Neural crest cell (in vitro differentiated cells): ENCODE measurements around the gene PSMC6. TPM values are rescaled to one million over a fixed set of nuclear protein-coding genes. Genes with fewer than 3 reads are reported as not detected.
"Not testable (repeated sequence)": the region's sequence is repeated elsewhere in the genome, so short reads cannot be mapped to it uniquely, and the experiment has no call there.

Source experiments
- DNase-seq: peaks from one replicate; pipeline ENCODE4 v3.0.0; 2021; ENCODE audit warnings: low read depth, mixed read lengths, low spot score
- H3K27ac Mint-ChIP-seq: one replicate; pipeline ENCODE4 v1.8.0; 2021; ENCODE audit warnings: mild to moderate bottlenecking, mixed read lengths; ENCODE audit not compliant: unreplicated experiment
- H3K27me3 Mint-ChIP-seq: 2 replicates; pipeline ENCODE4 v1.8.0; 2021; ENCODE audit warnings: low read depth, mild to moderate bottlenecking, mixed read lengths
- H3K36me3 Mint-ChIP-seq: 2 replicates; pipeline ENCODE4 v1.8.0; 2021; ENCODE audit warnings: low read depth, mild to moderate bottlenecking, mixed read lengths
- H3K4me1 Mint-ChIP-seq: 2 replicates; pipeline ENCODE4 v1.8.0; 2021; ENCODE audit warnings: mixed read lengths
- H3K4me3 Mint-ChIP-seq: one replicate; pipeline ENCODE4 v1.8.0; 2021; ENCODE audit warnings: mild to moderate bottlenecking, mixed read lengths
- H3K9me3 Mint-ChIP-seq: 2 replicates; pipeline ENCODE4 v1.8.0; 2021; ENCODE audit warnings: mixed read lengths
- total RNA-seq: library from RNA; stranded (reverse); gene quantifications from 2 replicates; pipeline ENCODE4 v1.2.1, GENCODE V29; 2021
- TF ChIP-seq, protein P1 (sequence below): fragments of 200-600 bp; sonication (generic); conservative IDR thresholded peaks from 2 replicates; pipeline ENCODE4 v1.5.0; 2021; ENCODE audit warnings: antibody characterized with exemption, mild to moderate bottlenecking

The PSMC6 gene
- total RNA-seq, 1 donor from 2014 or later, result 109 TPM

DNA sequence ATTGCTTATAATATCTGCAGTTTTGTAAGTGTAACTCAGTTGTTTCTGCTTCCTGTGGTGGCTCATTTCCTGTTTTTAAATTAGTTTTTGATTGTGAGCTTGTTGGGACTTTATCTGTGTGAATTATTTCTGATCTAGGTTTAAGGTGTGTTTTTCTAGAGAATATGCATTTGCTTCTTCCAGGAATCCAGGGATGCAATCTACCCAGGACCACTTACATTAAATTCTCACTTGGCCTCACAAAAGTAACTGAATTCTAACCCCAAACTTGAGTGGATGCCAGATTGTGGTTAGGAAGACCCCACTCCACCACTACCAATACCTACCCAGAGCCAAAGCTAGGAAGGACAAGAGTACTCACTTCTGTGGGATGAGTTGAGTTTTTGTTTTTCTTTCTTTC lies 34.9 kb downstream of the PSMC6 start:
- H3K27me3 Mint-ChIP-seq, result no peaks in the 10 kb centered on the region
- no peaks in the 10 kb centered on the region for H3K9me3 Mint-ChIP-seq
- H3K4me3 Mint-ChIP-seq, result no peak overlapping the region
- no peaks in the 10 kb centered on the region for H3K4me1 Mint-ChIP-seq
- no peak for DNase-seq
- TF ChIP-seq, protein P1, sequence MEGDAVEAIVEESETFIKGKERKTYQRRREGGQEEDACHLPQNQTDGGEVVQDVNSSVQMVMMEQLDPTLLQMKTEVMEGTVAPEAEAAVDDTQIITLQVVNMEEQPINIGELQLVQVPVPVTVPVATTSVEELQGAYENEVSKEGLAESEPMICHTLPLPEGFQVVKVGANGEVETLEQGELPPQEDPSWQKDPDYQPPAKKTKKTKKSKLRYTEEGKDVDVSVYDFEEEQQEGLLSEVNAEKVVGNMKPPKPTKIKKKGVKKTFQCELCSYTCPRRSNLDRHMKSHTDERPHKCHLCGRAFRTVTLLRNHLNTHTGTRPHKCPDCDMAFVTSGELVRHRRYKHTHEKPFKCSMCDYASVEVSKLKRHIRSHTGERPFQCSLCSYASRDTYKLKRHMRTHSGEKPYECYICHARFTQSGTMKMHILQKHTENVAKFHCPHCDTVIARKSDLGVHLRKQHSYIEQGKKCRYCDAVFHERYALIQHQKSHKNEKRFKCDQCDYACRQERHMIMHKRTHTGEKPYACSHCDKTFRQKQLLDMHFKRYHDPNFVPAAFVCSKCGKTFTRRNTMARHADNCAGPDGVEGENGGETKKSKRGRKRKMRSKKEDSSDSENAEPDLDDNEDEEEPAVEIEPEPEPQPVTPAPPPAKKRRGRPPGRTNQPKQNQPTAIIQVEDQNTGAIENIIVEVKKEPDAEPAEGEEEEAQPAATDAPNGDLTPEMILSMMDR, result no peak
- peaks cover 3% of the 10 kb centered on the region for H3K36me3 Mint-ChIP-seq
- no peak overlapping the region for H3K27ac Mint-ChIP-seq

DNA sequence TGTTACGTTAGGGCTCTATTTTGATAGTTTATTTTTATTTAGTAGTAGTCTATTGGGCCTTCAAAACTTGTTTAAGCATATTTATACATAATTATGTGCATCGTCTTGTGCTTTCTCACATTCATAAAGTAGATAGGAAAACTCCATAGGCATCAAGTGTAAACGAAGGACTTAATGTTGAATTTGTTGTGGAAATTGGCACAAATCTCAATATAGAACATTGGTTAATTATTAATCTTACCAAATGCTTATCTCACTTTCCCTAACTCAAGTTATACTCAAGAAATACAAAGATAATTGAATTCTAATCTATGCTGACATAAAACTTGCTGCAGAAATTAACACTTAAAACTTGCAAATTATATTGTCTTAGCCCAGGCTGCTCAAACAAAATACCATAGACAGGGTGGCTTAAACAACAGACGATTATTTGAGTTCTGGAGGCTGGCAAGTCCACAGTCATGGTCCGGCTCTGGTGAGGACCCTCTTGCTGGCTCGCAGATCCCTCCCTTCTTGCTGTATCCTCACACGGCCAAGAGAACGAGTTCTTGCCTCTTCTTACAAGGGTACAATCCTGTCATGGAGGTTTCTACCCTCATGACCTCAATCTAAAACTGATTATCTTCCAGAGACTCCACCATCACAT lies 41.8 kb downstream of the PSMC6 start:
- Mint-ChIP-seq H3K36me3 (peaks cover 3% of the 10 kb centered on the region), H3K4me3 (no peak overlapping the region), H3K4me1 (no peaks in the 10 kb centered on the region), H3K27ac (no peak overlapping the region), H3K9me3 (no peaks in the 10 kb centered on the region), H3K27me3 (no peaks in the 10 kb centered on the region)
- TF ChIP-seq, protein P1, result no peak
- no peak for DNase-seq

DNA sequence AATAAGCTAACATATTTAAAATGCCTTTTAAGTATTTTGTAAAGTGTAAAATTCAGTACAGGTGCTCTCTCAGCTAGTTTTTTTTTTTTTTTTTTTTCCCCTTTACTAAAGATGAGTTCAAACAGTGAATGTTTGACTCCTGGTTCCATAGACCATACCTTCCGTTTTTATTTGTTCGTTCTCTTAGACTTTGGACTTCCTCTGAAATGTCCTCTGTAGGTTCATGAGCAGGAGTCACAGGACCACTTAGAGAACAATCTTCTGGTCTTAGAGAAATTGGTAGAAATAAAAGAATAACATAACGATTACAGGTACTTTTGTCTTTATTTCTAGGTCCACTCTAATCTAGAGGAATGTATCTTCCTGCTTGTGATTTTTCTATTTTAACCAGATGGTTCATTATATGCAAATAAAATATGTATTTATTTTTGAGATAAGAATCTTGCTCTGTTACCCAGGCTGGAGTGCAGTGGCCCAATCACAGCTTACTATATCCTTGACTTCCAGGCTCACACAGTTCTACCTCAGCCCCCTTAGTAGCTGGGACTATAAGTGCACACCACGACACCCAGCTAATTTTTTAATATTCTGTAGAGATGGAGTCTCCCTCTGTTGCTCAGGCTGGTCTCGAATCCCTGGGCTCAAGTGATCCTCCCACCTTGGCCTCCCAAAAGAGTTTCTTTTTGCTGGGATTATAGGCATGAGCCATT lies 48.8 kb downstream of the PSMC6 start:
- TF ChIP-seq, protein P1, result no peak
- no peaks in the 10 kb centered on the region for H3K9me3 Mint-ChIP-seq

DNA sequence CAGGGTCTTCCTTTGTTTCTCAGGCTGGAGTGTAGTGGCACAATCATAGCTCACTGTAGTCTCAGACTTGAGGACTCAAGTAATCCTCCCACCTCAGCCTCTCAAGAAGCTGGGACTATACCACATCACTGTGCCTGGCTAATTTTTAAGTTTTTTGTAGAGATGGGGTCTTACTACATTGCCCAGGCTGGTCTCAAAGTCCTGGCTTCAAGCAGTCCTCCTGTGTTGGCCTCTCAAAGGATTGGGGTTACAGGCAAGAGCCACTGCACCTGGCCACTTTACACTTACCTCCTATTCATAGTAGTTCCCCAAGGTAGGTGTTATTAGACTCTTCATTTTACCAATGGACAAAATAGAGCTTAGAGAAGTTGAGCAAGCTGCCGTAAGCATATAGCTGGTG lies 52.1 kb downstream of the PSMC6 start:
- Mint-ChIP-seq H3K4me3 (no peak overlapping the region), H3K27me3 (no peaks in the 10 kb centered on the region), H3K36me3 (peaks cover 3% of the 10 kb centered on the region), H3K27ac (no peak overlapping the region), H3K9me3 (no peaks in the 10 kb centered on the region), H3K4me1 (no peaks in the 10 kb centered on the region)
- TF ChIP-seq, protein P1, result no peak
- no peak for DNase-seq

More for the DNA sequence above, 48.8 kb downstream of the PSMC6 start:
- DNase-seq, result no peak
- Mint-ChIP-seq H3K36me3 (no peaks in the 10 kb centered on the region), H3K4me3 (no peak overlapping the region), H3K4me1 (no peaks in the 10 kb centered on the region), H3K27me3 (no peaks in the 10 kb centered on the region), H3K27ac (no peak overlapping the region)

DNA sequence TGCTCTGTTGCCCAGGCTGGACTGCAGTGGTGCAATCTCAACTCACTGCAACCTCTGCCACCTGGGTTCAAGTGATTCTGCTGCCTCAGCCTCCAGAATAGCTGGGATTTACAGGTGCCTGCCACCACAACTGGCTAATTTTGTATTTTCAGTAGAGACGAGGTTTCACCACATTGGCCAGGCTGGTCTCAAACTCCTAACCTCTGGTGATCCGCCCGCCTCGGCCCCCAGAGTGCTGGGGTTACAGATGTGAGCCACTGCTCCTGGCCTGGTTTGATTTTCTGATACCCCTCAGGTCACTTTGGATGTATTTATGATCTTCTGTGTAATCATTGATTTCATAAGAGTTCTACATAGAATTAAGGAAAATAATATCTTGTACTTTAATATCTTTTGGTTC lies 55.9 kb downstream of the PSMC6 start:
- H3K4me3 Mint-ChIP-seq, H3K9me3 Mint-ChIP-seq, DNase-seq, H3K4me1 Mint-ChIP-seq, H3K36me3 Mint-ChIP-seq, H3K27me3 Mint-ChIP-seq, H3K27ac Mint-ChIP-seq: not testable (repeated sequence)
